Stimulated activated effector memory CD8-positive, alpha-beta T cell treated with anti-CD3 and anti-CD28 coated beads, Interleukin-12 subunit alpha, Interleukin-12 subunit beta, amount 100 ng/mL, for 72 hours (primary cell): ENCODE measurements around the gene ZNF341.
"Not testable (repeated sequence)": the region's sequence is repeated elsewhere in the genome, so short reads cannot be mapped to it uniquely, and the experiment has no call there.

Source experiments
- ATAC-seq: fragments of 150-1000 bp; cut with Tn5 transposase; 2 replicates; pipeline ENCODE4 v1.10.0; 2021
- DNase-seq, 2 donors: peaks; one replicate each; pipeline ENCODE4 v3.0.0; 2021 to 2022; ENCODE audit warnings: low spot score in 2 of 2
- H3K27ac Mint-ChIP-seq: one replicate; pipeline ENCODE4 v1.8.0; 2022; ENCODE audit warnings: mild to moderate bottlenecking, mixed read lengths
- H3K36me3 Mint-ChIP-seq: one replicate; pipeline ENCODE4 v1.8.0; 2022; ENCODE audit warnings: mild to moderate bottlenecking, mixed read lengths
- H3K4me1 Mint-ChIP-seq: one replicate; pipeline ENCODE4 v1.8.0; 2022; ENCODE audit warnings: mixed read lengths
- H3K4me3 Mint-ChIP-seq: one replicate; pipeline ENCODE4 v1.8.0; 2022; ENCODE audit warnings: mild to moderate bottlenecking, mixed read lengths
- H3K9me3 Mint-ChIP-seq: one replicate; pipeline ENCODE4 v1.8.0; 2022; ENCODE audit warnings: mixed read lengths

The ZNF341 gene

DNA sequence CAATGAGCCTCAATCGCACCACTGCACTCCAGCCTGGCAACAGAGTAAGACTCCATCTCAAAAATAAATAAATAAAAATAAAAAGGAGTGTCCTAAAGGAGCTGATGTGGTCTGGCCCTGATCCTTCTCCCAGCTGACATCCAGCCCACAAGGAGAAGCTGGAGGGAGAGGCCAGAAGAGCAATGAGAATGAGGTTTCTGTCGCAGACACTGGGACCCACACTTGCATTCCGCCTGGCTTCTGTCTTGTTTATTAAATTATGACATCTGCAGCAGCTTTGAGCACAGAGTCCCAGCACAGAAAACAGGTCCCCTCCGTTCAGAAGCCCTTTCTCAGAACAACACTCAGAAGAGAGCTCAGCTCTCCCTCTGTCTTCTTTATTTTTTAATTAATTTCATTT is 35.3 kb upstream of the ZNF341 start:
- no peaks in the 10 kb centered on the region for H3K4me1 Mint-ChIP-seq
- H3K9me3 Mint-ChIP-seq = no peaks in the 10 kb centered on the region
- DNase-seq = no peak
- no peak overlapping the region for H3K4me3 Mint-ChIP-seq
- ATAC-seq = no peak
- H3K36me3 Mint-ChIP-seq = peaks cover 4% of the 10 kb centered on the region
- no peak overlapping the region for H3K27ac Mint-ChIP-seq

DNA sequence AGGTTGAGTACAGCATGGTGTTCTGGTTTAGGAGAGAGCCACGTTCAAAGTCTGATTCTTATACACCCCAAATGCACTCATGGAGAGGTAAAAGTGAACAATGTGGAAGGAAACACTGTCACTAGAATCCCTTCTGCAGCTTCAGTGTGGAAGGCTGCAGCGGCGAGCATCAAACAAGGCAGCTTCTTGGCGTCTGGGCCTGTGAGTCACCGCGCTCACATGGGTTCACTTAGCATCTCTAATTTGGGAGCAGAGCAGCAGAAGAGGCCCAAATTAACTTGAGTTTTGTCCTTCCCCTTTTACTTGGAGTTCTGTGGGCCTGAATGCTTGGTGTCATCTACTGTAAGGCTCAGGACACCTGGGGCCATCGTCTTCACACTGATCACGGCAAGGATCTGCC is 34.7 kb upstream of the ZNF341 start:
- Mint-ChIP-seq H3K9me3 (no peaks in the 10 kb centered on the region), H3K27ac (no peak overlapping the region), H3K4me1 (no peaks in the 10 kb centered on the region), H3K4me3 (no peak overlapping the region), H3K36me3 (peaks cover 4% of the 10 kb centered on the region)
- ATAC-seq (no peak), DNase-seq (no peak)

DNA sequence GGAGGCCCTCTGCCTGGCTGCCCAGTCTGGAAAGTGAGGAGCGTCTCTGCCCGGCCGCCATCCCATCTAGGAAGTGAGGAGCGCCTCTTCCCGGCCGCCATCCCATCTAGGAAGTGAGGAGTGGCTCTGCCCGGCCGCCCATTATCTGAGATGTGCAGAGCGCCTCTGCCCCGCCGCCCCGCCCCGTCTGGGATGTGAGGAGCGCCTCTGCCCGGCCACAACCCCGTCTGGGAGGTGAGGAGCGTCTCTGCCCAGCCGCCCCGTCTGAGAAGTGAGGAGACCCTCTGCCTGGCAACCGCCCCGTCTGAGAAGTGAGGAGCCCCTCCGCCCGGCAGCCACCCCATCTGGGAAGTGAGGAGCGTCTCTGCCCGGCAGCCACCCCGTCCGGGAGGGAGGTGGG is 32.8 kb upstream of the ZNF341 start:
- not testable (repeated sequence) for H3K27ac Mint-ChIP-seq, ATAC-seq, H3K9me3 Mint-ChIP-seq, H3K4me3 Mint-ChIP-seq, H3K36me3 Mint-ChIP-seq, H3K4me1 Mint-ChIP-seq, DNase-seq

DNA sequence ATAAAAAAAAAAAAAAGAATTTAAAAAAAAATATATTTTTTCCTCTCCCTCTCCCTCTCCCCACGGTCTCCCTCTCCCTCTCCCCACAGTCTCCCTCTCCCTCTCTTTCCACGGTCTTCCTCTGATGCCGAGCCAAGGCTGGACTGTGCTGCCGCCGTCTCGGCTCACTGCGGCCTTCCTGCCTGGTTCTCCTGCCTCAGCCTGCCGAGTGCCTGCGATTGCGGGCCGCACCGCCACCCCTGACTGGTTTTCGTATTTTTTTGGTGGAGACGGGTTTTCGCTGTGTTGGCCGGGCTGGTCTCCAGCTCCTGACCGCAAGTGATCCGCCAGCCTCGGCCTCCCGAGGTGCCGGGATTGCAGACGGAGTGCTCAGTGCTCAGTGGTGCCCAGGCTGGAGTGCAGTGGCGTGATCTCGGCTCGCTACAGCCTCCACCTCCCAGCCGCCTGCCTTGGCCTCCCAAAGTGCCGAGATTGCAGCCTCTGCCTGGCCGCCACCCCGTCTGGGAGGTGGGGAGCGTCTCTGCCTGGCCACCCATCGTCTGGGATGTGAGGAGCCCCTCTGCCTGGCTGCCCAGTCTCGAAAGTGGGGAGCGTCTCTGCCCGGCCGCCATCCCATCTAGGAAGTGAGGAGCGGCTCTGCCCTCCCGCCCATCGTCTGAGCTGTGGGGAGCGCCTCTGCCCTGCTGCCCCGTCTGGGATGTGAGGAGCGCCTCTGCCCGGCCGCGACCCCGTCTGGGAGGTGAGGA is 30.9 kb upstream of the ZNF341 start:
- not testable (repeated sequence) for H3K36me3 Mint-ChIP-seq, H3K27ac Mint-ChIP-seq, ATAC-seq, H3K4me3 Mint-ChIP-seq, DNase-seq, H3K9me3 Mint-ChIP-seq, H3K4me1 Mint-ChIP-seq

DNA sequence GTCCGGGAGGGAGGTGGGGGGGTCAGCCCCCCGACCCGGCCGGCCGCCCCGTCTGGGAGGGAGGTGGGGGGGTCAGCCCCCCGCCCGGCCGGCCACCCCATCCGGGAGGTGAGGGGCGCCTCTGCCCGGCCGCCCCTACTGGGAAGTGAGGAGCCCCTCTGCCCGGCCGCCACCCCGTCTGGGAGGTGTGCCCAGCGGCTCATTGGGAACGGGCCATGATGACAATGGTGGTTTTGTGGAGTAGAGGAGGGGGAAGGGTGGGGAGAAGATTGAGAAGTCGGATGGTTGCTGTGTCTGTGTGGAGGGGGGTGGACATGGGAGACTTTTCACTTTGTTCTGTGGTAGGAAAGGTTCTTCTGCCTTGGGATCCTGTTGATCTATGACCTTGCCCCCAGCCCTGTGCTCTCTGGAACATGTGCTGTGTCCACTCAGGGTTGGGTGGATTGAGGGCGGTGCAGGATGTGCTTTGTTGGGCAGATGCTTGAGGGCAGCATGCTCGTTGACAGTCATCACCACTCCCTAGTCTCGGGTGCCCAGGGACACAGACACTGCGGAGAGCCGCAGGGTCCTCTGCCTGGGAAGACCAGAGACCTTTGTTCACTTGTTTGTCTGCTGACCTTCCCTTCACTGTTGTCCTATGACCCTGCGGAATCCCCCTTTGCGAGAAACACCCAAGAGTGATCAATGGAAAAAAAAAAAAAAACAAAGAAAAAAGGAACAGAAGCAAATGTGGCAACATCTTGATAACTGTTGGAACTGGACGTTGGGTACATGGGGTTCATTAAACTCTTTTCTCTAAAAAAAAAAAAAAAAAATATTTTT is 30.0 kb upstream of the ZNF341 start:
- DNase-seq (no peak), ATAC-seq (no peak)
- Mint-ChIP-seq H3K4me3 (no peak overlapping the region), H3K27ac (no peak overlapping the region), H3K4me1 (no peaks in the 10 kb centered on the region), H3K9me3 (no peaks in the 10 kb centered on the region), H3K36me3 (peaks cover 3% of the 10 kb centered on the region)

DNA sequence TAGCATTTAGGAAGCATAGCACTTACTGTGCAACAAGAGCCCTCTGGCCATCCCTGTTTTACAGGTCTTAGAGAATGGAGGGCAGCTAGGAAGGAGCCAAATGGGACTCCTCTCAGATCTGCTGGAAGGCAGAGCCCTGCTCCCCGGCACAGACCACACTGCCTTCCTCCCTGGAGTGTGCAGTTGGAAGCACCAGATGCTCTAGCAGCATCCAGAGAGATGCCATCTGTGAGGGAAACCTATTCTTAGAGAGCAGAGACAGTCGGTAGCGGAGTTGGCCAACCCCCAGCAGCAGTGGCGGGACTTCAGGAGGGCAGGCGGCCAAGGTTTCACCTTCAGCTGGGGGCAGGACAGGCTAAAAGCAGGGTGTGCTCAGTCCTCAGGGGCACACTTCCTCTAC is 28.9 kb upstream of the ZNF341 start:
- DNase-seq (no peak), ATAC-seq (no peak)
- Mint-ChIP-seq H3K4me3 (no peak overlapping the region), H3K27ac (no peak overlapping the region), H3K4me1 (no peaks in the 10 kb centered on the region), H3K9me3 (no peaks in the 10 kb centered on the region), H3K36me3 (peaks cover 13% of the 10 kb centered on the region)

DNA sequence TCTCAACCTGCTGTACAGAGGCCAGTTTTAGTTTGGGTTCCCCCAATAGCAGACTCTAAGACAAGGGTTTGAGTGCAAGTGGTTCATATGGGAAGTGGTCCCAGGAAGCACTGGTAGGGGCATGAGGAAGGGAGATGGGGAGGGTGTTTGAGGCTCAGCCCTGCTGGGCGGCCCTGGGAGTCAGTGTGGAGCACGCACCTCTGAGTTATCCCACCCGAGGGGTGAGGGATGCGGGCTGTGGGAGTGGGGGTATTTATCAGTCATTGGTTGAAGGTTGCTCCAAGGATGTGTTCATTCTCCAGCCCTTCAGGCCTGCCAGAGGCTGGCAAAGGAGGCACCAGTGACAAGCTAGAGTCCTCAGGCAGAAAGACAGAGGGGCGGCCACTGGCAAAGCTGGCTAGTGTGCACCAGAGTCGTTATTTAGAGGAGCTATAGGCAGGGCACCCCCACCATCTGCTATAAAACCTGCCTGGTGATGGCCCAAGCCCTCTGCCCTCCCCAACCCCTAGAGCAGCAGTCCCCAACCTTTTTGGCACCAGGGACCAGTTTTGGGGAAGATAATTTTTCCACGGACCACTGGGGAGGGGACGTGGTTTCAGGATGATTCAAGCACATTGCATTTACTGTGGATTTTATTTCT is 28.2 kb upstream of the ZNF341 start:
- H3K36me3 Mint-ChIP-seq = peaks cover 17% of the 10 kb centered on the region
- no peaks in the 10 kb centered on the region for H3K4me1 Mint-ChIP-seq
- ATAC-seq (no peak), DNase-seq (no peak)
- no peak overlapping the region for H3K27ac Mint-ChIP-seq
- H3K4me3 Mint-ChIP-seq = no peak overlapping the region
- no peaks in the 10 kb centered on the region for H3K9me3 Mint-ChIP-seq

DNA sequence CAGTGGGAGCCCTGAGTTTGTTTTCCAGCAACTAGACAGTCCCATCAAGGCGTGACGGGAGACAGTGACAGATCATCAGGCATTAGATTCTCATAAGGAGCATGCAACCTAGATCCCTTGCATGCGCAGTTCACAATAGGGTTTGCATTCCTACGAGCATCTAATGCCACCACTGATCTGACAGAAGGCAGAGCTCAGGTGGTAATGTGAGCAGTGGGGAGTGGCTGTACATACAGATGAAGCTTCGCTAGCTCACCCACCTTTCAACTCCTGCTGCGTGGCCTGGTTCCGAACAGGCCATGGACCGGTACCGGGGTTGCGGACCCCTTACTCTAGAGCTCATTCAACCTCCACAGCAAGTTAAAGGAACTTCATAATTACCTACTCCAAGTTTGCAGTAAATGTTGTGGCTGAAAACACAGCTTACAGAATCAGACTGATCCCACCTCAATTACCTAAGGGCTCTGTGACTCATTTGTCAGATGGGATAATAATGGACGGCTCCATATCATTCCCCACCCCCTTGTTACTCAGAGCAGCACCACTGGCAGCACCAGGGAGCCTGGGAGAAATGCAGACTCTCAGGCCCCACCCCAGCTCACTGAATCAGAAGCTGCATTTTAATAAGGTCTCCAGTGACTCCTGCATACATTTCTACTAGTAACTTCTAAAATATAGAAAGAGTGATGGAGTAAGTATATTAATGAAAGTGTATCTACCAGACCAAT is 27.4 kb upstream of the ZNF341 start:
- H3K4me3 Mint-ChIP-seq = no peak overlapping the region
- H3K27ac Mint-ChIP-seq = no peak overlapping the region
- DNase-seq (no peak), ATAC-seq (no peak)
- no peaks in the 10 kb centered on the region for H3K9me3 Mint-ChIP-seq
- peaks cover 3% of the 10 kb centered on the region for H3K4me1 Mint-ChIP-seq
- peaks cover 17% of the 10 kb centered on the region for H3K36me3 Mint-ChIP-seq

DNA sequence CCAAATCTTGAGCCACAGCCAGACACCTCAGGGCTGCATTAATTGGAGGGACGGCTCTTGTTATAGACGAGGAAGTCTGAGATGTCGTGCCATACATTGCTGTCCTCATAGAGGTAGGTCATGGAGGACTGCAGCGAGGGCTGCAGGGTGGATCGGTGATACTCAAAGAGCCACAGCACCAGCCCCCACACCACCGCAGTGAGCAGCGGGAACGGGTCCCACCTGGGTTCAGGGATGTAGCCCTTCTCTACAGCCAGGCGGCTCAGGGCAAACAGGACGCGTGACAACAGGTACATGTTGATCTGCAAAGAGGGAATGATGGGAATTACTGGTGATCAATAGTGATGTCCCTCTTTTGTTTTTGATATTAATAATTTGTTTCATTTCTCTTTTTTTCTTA is 24.1 kb upstream of the ZNF341 start:
- DNase-seq (no peak), ATAC-seq (no peak)
- no peaks in the 10 kb centered on the region for H3K9me3 Mint-ChIP-seq
- H3K4me1 Mint-ChIP-seq = peaks cover 21% of the 10 kb centered on the region
- H3K27ac Mint-ChIP-seq = no peak overlapping the region
- no peak overlapping the region for H3K4me3 Mint-ChIP-seq
- peaks cover 43% of the 10 kb centered on the region for H3K36me3 Mint-ChIP-seq

DNA sequence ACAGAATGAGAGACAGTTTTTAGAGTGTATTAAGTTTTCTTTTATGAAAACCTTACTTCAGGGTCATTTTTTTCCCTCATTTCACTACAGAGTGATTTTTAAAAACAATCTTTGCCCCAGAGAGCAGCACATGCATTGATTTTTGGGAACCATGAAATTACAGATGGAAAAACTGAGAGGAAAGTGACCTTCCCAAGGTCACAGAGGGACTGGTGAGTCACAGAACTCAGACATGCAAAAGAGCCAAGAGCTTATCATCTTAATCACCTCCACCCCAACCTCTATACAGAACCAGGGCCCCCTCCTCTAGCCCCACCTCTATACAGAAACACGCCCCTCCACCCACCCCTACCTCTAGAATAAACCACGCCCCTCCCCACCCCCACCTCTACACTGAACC is 22.4 kb upstream of the ZNF341 start:
- H3K27ac Mint-ChIP-seq = peak overlapping the region; percentile 54
- DNase-seq = no peak
- peaks cover 59% of the 10 kb centered on the region for H3K36me3 Mint-ChIP-seq
- peaks cover 21% of the 10 kb centered on the region for H3K4me1 Mint-ChIP-seq
- H3K4me3 Mint-ChIP-seq = no peak overlapping the region
- H3K9me3 Mint-ChIP-seq = no peaks in the 10 kb centered on the region
- ATAC-seq = peak; percentile 37

DNA sequence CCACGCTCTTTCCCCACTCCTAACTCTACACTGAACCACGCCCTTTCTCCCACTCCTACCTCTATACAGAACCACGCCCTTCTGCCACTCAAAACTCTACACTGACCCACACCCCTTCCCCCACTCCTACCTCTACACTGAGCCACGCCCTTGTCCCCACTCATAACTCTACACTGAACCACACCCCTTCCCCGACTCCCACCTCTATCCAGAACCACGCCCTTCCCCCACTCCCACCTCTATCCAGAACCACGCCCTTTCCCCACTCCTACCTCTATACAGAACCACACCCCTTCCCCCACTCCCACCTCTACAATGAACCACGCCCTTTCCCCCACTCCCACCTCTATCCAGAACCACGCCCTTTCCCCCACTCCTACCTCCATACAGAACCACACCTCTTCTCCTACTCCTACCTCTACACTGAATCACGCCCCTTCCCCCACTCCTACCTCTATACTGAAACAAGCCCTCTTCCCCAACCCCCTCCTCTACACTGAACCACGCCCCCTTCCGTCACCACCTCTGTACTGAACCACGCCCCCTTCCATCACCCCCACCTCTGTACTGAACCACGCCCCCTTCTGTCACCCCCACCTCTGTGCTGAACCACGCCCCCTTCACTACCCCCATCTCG is 21.8 kb upstream of the ZNF341 start:
- DNase-seq (no peak), ATAC-seq (no peak)
- peaks cover 21% of the 10 kb centered on the region for H3K4me1 Mint-ChIP-seq
- no peaks in the 10 kb centered on the region for H3K9me3 Mint-ChIP-seq
- H3K27ac Mint-ChIP-seq = peak overlapping the region; percentile 54
- H3K36me3 Mint-ChIP-seq = peaks cover 59% of the 10 kb centered on the region
- no peak overlapping the region for H3K4me3 Mint-ChIP-seq

DNA sequence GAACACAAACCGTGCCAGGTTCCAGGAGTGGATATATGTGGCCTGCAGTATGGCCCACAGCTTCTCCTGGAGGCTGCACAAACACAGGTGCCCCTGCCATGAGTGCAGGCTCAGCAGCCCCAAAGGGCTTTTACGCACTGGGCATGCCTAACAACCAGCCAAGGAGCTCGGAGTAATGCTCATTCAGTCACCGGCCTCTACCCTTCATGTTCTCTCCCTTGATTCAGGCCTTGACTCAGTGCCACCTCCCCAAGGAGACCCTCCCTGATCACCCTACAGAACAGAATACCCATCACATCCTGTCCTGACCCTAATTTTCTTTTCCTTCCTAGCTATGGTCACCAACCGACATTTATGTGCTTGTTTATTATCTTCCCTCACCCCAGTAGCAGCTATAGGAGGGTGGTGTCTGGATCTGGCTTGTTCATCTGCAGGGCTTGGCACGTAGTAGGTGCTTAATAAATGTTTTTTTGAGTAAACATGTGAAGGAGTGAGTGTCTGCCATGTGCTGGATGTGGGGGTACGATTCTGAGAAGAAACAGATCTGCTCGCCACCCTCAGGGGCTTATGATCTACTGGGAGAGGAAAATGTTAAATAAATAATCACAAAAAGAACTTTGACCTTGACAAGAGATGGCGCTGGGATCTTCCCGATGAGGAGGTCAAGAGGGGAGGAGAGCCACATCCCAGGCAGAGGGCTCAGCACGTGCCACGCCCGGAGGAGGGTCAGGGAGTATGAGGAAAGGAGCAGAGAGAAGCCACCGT is 20.9 kb upstream of the ZNF341 start:
- H3K27ac Mint-ChIP-seq = peak overlapping the region; percentile 48
- H3K36me3 Mint-ChIP-seq = peaks cover 64% of the 10 kb centered on the region
- peaks cover 21% of the 10 kb centered on the region for H3K4me1 Mint-ChIP-seq

DNA sequence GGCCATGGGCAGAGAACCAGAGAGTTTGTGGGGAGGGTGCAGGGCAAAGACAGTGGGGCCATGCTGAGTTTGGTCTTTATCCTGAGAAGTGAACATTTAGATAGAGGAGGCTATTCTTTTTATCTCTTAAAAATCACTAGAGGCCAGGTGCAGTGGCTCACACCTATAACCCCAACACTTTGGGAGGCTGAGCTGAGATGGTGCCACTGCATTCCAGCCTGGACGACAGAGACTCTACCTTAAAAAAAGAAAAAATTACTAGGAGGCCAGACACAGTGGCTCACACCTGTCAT is 20.4 kb upstream of the ZNF341 start:
- Mint-ChIP-seq H3K4me3 (no peak overlapping the region), H3K4me1 (peaks cover 24% of the 10 kb centered on the region), H3K27ac (peak overlapping the region; percentile 48), H3K36me3 (peaks cover 64% of the 10 kb centered on the region), H3K9me3 (no peaks in the 10 kb centered on the region)
- DNase-seq (no peak), ATAC-seq (no peak)

More for the DNA sequence above, 20.9 kb upstream of the ZNF341 start:
- H3K4me3 Mint-ChIP-seq = no peak overlapping the region
- no peaks in the 10 kb centered on the region for H3K9me3 Mint-ChIP-seq
- DNase-seq = no peak
- no peak for ATAC-seq

DNA sequence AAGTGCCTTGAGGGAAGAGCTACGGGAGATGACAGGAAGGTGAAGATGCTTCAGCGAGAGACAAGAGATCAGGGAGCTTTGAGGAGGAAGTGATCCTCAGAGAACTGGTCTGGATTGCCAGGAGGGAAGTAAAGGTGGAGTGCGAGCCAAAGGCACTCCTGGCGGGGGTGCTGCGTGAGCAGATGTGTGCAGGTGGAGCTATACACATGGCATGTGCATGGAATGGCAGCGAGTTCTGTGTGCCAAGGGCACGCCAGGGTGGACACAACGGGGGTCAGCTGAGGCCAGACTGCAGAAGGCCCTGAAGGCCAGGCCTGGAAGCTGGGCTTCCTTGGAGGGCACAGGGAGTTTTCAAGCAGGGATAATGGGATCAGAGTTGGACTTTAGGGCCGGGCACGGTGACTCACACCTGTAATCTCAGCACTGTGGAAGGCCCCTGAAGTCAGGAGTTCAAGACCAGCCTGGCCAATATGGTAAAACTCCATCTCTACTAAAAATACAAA is 17.9 kb upstream of the ZNF341 start:
- DNase-seq (no peak), ATAC-seq (no peak)
- no peak overlapping the region for H3K4me3 Mint-ChIP-seq
- H3K4me1 Mint-ChIP-seq = peaks cover 26% of the 10 kb centered on the region
- no peak overlapping the region for H3K27ac Mint-ChIP-seq
- H3K36me3 Mint-ChIP-seq = peaks cover 47% of the 10 kb centered on the region
- H3K9me3 Mint-ChIP-seq = no peaks in the 10 kb centered on the region
